ENCODE data around the gene FGF5.
"Not testable (repeated sequence)": the region's sequence is repeated elsewhere in the genome, so short reads cannot be mapped to it uniquely, and the experiment has no call there.

Gene FGF5

DNA sequence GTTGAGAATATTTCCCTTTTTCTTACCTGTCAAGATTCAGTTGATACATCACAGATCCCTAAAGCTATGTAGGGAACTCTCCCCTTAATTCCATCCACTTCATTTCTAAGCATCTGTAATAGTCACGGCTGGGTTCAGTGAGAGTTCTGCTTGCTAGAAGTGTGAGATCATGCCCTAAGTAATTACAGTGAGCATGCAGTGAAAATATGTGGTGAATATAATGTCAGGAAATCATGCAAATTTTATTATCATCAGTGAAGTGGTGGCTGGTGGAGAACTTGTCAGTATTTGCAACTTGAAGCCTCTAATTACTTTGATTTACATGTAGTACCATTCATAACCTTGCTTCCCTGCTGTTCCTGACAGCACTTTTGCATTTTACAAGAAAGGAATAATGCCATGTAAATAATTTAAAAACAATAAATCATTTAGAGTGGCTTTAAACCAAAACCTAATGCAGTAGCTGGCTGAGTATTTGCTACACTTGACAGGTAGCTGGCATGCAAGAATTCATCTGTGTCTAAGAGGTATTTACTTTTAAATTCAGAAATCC, 40.8 kb downstream of the FGF5 start:
- TF ChIP-seq CTCF (IDR thresholded peaks at IDR 0.05; ENCODE audit: low read depth, low read length): no peak
- no peak overlapping the region for H3K4me3 ChIP-seq (ENCODE audit: low read depth, low read length)

GRCh38 chr4:80307774-80308465, 41.5 kb downstream of the FGF5 start:
- TF ChIP-seq CTCF (IDR thresholded peaks at IDR 0.05; ENCODE audit: low read depth, low read length): no peak
- peak overlapping the region; percentile 1; the same call in 1 of the 2 replicates for H3K4me3 ChIP-seq (ENCODE audit: low read depth, low read length)

- TF ChIP-seq CTCF (IDR thresholded peaks at IDR 0.05; ENCODE audit: low read depth, low read length): no peak
- no peak overlapping the region for H3K4me3 ChIP-seq (ENCODE audit: low read depth, low read length)
Measured at GRCh38 chr4:80308466-80308822, 42.0 kb downstream of the FGF5 start.

- no peak overlapping the region for H3K4me3 ChIP-seq (ENCODE audit: low read depth, low read length)
- no peak for TF ChIP-seq CTCF (IDR thresholded peaks at IDR 0.05; ENCODE audit: low read depth, low read length)
Measured at GRCh38 chr4:80309294-80310004, 43.0 kb downstream of the FGF5 start.

DNA sequence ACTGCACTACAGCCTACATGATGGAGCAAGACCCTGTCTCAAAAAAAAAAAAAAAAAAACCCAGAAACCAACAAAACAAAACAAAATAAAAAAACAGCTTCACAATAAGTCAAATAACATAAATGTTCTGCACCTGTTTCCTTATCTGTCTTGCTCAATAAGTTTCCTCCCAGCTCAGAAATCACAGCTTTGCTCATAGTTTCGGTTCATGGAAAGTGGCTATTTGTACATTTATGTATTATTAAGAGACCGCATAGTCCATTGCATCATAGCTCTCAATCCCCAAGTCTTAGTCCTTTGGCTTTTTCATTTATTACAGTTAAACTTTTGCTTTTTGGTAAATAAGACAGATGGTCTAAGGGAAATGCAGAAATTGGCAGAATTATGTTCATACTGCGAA, 44.7 kb downstream of the FGF5 start:
- TF ChIP-seq CTCF (IDR thresholded peaks at IDR 0.05; ENCODE audit: low read depth, low read length): no peak
- no peak overlapping the region for H3K4me3 ChIP-seq (ENCODE audit: low read depth, low read length)

- no peak for TF ChIP-seq CTCF (IDR thresholded peaks at IDR 0.05; ENCODE audit: low read depth, low read length)
Measured at GRCh38 chr4:80312124-80312523, 45.7 kb downstream of the FGF5 start.

DNA sequence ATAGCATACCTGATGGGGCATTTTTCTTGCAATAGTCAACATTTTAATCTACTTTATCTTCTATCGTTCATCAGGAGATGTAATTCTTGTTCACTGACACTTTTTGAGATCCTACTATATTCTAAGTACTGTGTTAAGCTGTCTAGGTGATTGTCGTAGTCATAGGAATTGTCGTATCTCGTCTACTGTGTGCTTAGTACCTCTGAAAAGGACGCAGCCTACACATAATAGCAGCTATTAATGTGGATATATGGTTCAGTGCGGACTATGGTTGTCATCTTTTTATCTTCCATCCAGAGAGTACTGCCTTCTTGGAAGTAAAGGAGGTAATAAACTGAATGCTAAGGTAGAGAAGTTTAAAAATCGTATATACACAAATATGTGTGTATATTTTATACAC, 47.2 kb downstream of the FGF5 start:
- no peak for TF ChIP-seq CTCF (IDR thresholded peaks at IDR 0.05; ENCODE audit: low read depth, low read length)
- H3K4me3 ChIP-seq (ENCODE audit: low read depth, low read length): no peak overlapping the region

More at GRCh38 chr4:80312124-80312523, 45.7 kb downstream of the FGF5 start:
- H3K4me3 ChIP-seq (ENCODE audit: low read depth, low read length): no peak overlapping the region

DNA sequence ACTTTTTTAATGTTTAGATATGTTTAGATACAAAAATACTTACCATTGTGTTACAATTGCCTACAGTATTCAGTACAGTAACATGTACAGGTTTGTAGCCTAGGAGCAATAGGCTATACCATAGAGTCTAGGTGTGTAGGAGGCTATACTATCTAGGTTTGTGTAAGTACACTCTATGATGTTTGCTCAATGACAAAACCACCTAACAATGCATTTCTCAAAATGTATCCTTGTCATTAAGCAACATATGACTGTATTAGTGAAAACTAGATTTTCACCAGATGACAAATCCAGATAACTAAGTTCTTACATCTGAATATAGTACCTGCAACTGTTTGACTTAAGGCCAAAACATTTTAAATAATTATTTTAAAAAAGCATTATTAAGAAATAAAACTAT, 49.4 kb downstream of the FGF5 start:
- not testable (repeated sequence) for H3K4me3 ChIP-seq (ENCODE audit: low read depth, low read length)
